NAMALWA (cell line): ENCODE data around the gene DPEP2NB.
"Not testable (repeated sequence)": the region's sequence is repeated elsewhere in the genome, so short reads cannot be mapped to it uniquely, and the experiment has no call there.

Source experiments
- DNase-seq: peaks from one replicate; pipeline ENCODE4 v3.0.0-alpha.2; 2015; ENCODE audit warnings: low spot score

DPEP2NB gene

GRCh38 chr16:67982011-67982696 is 33.6 kb downstream of the DPEP2NB start:
- no peak for DNase-seq

- DNase-seq, result no peak
These were observed 35.6 kb downstream of the DPEP2NB start, which contains the start of gene DPEP3 for GRCh38 chr16:67979955-67980678. DPEP3 (minus strand) TSS chr16:67980499; CDS start chr16:67980380, 119 bp downstream.

DNA sequence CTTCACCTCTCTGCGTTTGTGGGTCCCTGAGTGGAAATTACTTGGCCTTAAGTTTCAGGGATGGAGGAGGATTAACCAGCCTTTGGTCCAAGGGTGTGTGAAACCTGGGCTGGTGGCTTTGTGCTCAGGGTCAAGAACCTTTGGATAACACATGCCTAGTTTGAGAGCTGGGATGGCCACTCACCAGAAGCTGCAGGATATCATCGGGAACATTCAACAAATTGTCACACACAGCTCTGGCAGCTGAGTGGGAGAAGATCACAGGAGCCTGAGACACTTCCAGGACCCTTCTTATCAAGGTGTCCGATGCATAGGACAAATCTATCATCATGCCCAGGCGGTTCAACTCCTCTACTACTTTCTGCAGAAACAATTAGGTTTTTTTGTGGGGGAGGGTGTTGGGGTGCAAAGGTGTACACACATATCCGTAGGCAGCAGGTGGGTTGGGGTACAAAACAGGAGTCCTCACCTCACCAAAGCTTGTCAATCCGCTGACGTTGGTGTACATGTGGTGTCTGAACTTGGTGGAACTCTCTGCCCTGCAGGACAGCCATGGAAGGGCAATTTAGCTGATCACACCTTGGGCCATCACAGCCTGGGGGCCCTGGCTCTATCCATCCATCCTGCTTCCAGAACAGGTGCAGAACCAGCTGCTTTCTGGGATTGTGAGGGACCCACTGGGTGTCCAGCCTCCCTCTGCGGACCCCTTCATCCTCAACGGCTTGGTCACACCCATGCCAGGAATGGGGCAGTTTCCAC is 38.1 kb downstream of the DPEP2NB start:
- DNase-seq, result no peak

DNA sequence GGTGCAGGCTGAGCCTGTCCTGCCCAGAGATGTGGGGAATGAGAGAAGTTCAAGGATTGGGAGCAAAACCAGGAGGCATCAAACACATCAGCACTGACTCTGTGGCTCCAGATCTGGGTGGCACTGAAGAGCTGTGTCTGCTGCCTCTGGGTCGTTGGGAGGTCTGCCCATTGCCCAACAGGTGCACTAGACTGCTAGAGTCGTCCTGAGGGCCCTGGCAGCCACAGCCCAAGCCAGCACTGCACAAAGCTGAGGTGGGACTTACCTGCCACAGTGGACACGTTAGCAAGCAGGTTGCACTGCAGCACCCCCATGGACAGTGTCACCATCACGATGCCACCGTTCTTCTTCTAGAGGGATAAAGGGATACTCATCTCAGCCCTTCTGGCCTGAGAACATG is 38.7 kb downstream of the DPEP2NB start:
- no peak for DNase-seq

DNA sequence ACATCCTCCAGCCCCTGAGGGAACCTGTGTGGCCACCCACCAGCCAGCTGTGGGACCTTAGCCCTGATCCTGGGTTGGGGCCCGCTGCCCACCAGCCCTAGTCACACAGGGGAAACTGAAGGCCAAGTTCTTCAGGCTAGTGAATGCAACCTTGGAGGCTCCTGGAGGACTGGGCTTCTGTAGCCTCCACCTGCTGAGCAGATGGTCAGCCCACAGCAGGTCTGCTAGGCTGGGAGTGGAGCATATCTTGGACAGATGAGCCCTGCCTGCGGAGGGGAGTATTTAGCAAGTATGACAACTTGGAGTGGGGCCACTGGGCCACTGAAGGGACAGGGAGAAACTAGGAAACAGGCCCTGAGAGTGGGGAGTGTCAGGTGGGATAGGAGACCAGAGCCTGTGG is 39.5 kb downstream of the DPEP2NB start:
- no peak for DNase-seq

DNA sequence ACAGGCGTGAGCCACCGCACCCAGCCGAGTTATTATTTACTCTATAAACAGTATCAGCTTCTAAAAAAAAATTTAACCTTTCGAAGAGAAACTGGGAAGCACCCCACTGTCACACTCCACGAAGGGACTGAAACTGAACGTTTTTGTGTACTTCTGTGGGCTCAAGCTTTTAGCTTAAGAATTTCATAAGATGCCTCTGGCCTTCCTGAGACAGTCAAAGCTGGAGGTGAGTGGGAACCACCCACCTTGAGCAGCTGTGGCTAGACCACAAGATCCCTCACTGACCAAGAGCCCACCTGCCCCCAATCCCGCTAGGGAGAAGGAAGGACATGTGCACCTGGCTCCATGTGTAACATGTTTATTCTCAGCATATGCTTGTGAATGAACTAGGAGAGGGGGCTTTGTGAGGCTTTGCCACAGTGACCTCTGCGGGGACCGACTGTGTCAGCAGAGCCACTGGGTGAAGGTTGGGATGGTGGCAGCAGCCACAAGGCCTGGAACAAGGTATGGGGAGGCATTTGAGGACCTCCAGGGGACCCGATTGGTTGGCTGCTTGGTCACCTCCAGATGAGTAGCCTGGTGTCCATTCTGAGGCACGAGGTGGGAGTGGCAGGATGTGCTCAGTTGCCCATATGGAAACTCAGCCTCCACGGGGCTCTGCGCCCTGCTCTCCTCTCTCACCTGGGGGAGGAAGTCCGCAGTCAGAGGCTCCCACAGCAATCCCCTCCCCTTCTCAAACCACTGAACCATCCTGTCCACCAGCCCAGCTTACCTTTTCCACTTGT is 40.2 kb downstream of the DPEP2NB start:
- no peak for DNase-seq

DNA sequence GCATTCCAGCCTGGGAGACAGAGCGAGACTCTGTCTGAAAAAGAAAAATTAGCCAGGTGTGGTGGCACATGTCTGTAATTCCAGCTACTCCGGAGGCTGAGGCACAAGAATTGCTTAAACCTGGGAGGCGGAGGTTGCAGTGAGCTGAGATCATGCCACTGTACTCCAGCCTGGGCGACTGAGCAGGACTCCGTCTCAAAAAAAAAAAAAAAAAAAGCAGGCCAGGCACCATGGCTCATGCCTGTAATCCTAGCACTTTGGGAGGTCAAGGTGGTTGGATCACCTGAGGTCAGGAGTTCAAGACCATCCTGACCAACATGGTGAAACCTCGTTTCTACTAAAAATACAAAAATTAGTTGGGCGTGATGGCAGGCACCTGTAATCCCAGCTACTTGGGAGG is 43.4 kb downstream of the DPEP2NB start:
- not testable (repeated sequence) for DNase-seq

DNA sequence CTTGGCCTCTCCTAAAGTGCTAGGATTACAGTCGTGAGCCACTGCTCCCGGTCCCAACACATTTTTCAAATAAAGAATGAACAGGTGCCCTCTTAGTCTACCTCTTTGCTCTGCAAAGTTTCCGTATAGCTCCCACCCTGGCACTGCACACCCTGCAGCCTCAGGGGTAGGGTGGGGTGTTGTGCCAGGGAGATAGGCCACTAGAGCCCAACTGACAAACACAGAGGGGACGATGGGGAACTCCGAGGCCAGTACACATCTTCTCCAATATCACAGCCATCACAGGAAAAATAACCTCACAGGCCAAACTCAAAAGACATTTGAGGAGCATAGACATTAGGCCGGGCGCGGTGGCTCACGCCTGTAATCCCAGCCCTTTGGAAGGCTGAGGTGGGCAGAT is 44.6 kb downstream of the DPEP2NB start:
- no peak for DNase-seq

GRCh38 chr16:67969254-67970039 is 46.3 kb downstream of the DPEP2NB start:
- peak; percentile 47 for DNase-seq

DNA sequence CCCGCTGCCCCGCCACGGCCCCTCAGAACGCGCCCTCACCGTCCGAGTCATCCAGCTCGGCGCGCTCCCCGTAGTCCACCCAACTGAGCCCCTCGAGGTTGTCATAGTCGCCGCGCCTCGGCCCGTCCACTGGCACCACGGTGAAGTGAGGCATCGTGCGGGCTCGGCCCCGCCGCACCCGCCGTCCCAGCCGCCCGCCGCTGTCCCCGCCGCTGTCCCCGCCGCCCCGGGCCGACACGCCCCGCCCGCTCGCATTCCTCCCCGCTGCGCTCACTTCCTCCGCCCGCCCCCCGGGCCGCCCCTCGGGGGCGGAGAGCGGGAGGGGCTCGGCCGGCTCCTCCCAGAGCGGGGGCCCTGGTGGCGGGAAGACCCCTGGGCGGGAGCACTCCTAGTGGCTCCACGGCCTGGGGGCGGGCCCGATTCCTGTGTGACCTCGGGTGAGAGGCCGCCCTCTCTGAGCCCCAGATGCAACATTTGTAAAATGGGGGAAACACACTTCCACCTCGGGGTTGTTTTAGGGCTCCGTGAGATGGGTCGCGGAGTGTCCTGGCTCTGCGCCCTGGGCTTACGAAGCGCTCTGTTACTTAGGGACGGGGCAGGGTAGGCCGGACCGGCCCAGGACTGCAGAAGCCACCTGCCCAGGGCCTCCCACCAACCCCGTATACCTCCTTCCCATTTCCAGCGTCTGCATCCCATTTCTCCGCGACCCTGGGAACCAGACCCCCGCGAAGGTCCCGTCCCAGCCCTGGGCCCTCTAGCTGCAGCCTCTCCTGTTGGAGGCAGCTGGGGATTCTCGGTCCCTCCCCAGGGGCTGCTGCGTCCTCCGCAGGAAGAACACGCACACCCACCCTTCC is 47.1 kb downstream of the DPEP2NB start, which contains the start of gene SLC12A4:
SLC12A4 (minus strand) TSS at position 238 of the 854 bp plus-strand sequence; CDS start at position 154, 84 bp downstream.
- DNase-seq, result peak; percentile 90

GRCh38 chr16:67967958-67968399 is 47.7 kb downstream of the DPEP2NB start:
- DNase-seq, result peak; percentile 47

- peak; percentile 45 for DNase-seq
These were observed 48.3 kb downstream of the DPEP2NB start for GRCh38 chr16:67967183-67967957.

- DNase-seq, result no peak
These were observed 49.0 kb downstream of the DPEP2NB start for GRCh38 chr16:67966549-67967182.

DNA sequence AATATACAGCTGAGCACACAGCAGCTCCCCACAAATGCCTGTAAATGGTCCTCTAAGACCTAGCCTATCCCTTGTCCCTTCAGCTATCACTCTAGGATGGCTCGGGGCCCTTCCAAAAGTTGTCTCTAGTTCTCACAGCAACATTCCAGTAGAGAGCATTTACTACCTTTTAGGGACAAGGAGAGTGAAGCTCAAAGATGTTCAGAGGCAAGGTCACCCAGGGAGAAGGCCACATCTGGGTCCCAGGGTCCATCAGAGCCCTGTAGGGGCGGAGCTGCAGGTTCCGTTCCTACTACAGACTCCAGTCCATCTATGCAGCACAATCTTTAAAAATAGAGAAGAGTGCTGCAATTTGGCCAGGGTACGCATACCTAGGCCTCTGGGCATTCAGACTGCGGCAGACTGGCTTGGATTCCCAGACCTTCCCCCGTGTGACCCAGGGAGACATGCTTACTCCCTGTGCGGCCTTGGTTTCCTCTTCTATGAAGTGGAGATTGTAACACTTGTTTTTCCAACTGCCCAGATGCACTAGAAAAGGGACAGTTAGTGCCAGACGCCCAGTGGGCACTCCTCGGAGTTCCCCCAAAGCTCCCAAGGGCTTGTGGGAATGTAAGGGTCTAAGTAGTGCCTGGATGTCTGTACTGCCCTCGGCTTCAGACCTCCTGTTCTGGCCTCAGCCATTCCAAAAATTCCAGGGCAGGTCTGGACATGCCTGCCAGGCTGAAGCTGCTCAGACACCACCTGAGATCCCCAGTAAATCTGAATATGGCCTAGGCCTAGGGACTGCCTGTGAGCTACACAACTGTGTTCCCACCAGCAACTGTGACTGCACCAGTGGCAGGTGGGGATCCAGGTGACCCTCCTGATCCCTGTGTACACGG is 49.8 kb downstream of the DPEP2NB start:
- no peak for DNase-seq

GRCh38 chr16:67964477-67965131 is 51.1 kb downstream of the DPEP2NB start:
- no peak for DNase-seq

GRCh38 chr16:67963662-67964321 is 51.9 kb downstream of the DPEP2NB start:
- no peak for DNase-seq
